ENCODE measurements around the gene KRT73.

KRT73 gene

GRCh38 chr12:52662093-52662917 lies 43.9 kb upstream of the KRT73 start:
- TF ChIP-seq CTCF (IDR thresholded peaks at IDR 0.05) = no peak
- no peaks in the 10 kb centered on the region for H3K36me3 ChIP-seq
- H3K4me3 ChIP-seq = no peak overlapping the region
- no peak overlapping the region for H3K27ac ChIP-seq
- H3K27me3 ChIP-seq = peaks cover 0 to 38% of the 10 kb centered on the region in 2 donors
- DNase-seq = no peak
- no peaks in the 10 kb centered on the region for H3K4me1 ChIP-seq
- intact Hi-C loops (cut with DNase I; ENCODE audit: low total_unique reads) = no loop called here
- no peaks in the 10 kb centered on the region for H3K9me3 ChIP-seq

GRCh38 chr12:52661668-52662067 lies 43.3 kb upstream of the KRT73 start:
- no peak for DNase-seq
- H3K27ac ChIP-seq = no peak overlapping the region
- no peak overlapping the region for H3K4me3 ChIP-seq
- no peaks in the 10 kb centered on the region for H3K9me3 ChIP-seq
- no peaks in the 10 kb centered on the region for H3K4me1 ChIP-seq
- TF ChIP-seq CTCF (IDR thresholded peaks at IDR 0.05) = no peak
- intact Hi-C loops (cut with DNase I; ENCODE audit: low total_unique reads) = no loop called here
- peaks cover 0 to 40% of the 10 kb centered on the region in 2 donors for H3K27me3 ChIP-seq
- H3K36me3 ChIP-seq = no peaks in the 10 kb centered on the region

DNA sequence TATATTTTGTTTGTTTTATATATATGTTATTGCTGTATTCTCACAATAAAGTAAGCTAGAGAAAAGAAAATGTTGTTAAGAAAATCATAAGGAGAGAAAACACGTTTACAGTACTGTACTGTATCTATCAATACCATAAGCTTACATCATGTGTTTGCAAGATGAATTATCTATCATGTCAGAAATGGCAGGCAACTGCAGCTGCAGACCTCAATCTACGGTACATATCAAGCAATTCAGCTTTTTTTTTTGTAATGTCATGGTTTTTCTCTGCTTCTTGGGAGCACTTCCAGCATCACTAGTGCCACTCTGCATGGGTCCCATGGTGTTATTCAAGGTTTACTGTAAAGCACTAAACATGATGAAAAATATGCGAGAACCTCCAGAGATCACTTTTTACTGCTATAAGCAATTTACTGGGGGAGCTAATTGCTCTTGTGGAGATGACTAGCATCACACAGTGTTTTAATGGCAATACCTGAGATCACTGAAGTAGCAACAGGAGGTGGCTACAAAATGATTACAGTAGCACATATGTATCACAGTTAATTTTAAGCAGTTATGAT lies 42.7 kb upstream of the KRT73 start:
- Histone ChIP-seq H3K4me3 (no peak overlapping the region), H3K27ac (no peak overlapping the region), H3K4me1 (no peaks in the 10 kb centered on the region), H3K36me3 (no peaks in the 10 kb centered on the region), H3K9me3 (no peaks in the 10 kb centered on the region), H3K27me3 (peaks cover 0 to 40% of the 10 kb centered on the region in 2 donors)
- intact Hi-C loops (cut with DNase I; ENCODE audit: low total_unique reads) = no loop called here
- no peak for DNase-seq
- no peak for TF ChIP-seq CTCF (IDR thresholded peaks at IDR 0.05)

DNA sequence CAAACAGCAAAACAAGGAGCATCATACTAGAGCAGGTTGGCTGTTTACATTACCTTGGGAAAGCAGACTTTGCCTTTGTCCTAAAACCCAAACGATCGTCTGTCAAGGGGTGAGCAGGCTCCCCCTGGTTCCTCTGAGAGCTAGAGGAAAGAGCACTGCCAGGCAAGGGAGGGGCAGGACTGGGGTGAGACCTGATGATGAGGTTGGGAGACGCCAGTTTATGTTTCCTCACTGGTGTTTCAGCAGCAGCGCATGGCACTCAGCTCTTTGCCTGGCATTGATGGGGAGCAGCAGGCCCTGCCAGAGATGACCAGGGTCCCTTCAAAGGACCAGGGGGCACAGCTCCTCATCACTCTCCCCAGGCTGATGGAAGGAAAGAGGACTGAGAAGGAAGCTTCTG lies 41.6 kb upstream of the KRT73 start:
- Histone ChIP-seq H3K4me1 (no peaks in the 10 kb centered on the region), H3K4me3 (no peak overlapping the region), H3K9me3 (no peaks in the 10 kb centered on the region), H3K27me3 (peaks cover 0 to 43% of the 10 kb centered on the region in 2 donors), H3K27ac (no peak overlapping the region), H3K36me3 (no peaks in the 10 kb centered on the region)
- intact Hi-C loops (cut with DNase I; ENCODE audit: low total_unique reads) = no loop called here
- no peak for TF ChIP-seq CTCF (IDR thresholded peaks at IDR 0.05)
- DNase-seq = no peak

- Histone ChIP-seq H3K36me3 (no peaks in the 10 kb centered on the region), H3K27me3 (peaks cover 0 to 43% of the 10 kb centered on the region in 2 donors), H3K4me3 (no peak overlapping the region), H3K27ac (no peak overlapping the region), H3K9me3 (no peaks in the 10 kb centered on the region), H3K4me1 (no peaks in the 10 kb centered on the region)
- intact Hi-C loops (cut with DNase I; ENCODE audit: low total_unique reads) = no loop called here
- DNase-seq = no peak
- TF ChIP-seq CTCF (IDR thresholded peaks at IDR 0.05) = no peak
These were observed 41.0 kb upstream of the KRT73 start for GRCh38 chr12:52659395-52659794.
